Stimulated activated CD4-positive, alpha-beta T cell treated with anti-CD3 and anti-CD28 coated beads, Interleukin-2, amount 100 ng/mL, for 4 hours (primary cell): ENCODE data around the gene ARHGEF11.
A peak's percentile ranks its signal among the peaks of the same experiment; 100 is the strongest.
"Not testable (repeated sequence)": the region's sequence is repeated elsewhere in the genome, so short reads cannot be mapped to it uniquely, and the experiment has no call there.

ENCODE experiments used
- DNase-seq: peaks from one replicate; pipeline ENCODE4 v3.0.0-alpha.2; 2020; ENCODE audit warnings: low read depth

The ARHGEF11 gene, protein sequence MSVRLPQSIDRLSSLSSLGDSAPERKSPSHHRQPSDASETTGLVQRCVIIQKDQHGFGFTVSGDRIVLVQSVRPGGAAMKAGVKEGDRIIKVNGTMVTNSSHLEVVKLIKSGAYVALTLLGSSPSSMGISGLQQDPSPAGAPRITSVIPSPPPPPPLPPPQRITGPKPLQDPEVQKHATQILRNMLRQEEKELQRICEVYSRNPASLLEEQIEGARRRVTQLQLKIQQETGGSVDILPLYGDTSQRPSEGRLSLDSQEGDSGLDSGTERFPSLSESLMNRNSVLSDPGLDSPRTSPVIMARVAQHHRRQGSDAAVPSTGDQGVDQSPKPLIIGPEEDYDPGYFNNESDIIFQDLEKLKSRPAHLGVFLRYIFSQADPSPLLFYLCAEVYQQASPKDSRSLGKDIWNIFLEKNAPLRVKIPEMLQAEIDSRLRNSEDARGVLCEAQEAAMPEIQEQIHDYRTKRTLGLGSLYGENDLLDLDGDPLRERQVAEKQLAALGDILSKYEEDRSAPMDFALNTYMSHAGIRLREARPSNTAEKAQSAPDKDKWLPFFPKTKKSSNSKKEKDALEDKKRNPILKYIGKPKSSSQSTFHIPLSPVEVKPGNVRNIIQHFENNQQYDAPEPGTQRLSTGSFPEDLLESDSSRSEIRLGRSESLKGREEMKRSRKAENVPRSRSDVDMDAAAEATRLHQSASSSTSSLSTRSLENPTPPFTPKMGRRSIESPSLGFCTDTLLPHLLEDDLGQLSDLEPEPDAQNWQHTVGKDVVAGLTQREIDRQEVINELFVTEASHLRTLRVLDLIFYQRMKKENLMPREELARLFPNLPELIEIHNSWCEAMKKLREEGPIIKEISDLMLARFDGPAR (N-terminal part only)

DNA sequence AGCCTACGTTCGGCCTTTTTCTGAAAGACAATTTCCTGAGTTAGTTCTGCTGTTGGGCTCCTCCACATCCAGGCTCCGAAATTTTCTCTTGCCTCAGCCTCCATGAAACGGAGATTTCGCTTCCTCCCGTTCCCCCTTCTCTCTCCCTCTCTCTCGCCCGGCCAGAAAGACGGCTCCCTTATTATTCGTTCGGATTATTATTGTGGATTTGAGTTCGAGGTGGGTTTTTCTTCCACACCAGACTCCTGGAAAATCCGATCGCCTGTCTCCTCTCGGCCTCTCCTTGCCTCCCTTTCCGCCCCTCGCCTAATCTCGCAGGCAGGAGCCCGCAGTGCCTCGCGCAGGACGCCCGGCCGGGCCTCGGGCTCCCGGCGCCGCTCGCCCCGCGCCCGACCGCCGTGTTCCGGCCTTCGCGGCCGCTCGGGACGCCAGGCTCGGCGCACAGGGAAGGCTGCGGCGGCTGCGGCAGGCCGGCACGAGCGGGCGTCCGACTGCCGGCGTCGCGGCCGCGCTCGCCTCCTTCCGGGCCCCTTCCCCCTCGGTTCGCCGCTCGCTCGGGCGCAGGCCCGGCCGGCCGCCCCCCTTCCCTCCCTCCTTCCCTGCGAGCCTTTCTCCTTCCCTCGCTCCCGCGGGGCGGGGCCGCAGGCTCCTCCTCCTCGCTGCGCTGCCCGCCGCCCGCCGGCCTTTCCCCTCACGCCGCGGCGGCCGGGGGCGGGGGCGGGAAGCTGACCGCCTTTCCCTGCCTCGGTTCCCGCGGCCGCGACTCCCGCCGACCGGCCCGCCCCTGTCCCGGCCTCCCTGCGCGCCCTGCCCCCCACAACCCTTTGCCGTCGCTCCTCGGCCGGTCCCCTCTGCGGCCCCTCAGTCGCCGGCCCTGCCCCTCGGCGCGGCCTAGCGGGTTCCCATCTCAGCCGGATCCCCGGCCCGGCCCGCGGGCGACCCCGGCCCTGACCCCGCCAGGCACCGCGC, at the start of gene ARHGEF11:
TSS of gene ARHGEF11 (minus strand) at position 493 of the 969 bp plus-strand sequence. CDS start 1,412 bp downstream, outside the sequence.
- DNase-seq: no peak

- no peak for DNase-seq
These were observed 49.5 kb upstream of the ARHGEF11 start for GRCh38 chr1:157095091-157095490.

DNA sequence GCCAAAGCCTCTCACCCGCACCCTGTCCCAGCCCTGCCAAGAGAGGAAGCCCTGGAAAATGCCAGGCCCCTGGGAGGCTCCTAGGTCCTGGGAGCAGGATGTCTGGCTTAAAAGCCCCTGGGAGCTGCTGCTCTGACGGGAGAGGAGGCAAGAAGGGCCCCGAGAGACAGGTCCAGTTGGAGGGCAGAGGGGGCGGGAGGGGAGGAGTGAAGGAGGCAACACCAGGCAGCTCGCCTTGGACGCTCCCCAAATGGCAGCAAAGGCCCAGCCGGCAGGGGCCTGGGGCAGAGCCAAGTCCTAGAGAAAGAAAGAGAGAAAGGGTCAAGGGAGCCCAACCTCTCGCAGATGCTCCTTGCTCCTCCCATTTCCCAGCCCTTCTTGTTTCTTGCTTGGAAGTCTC, 47.3 kb upstream of the ARHGEF11 start:
- no peak for DNase-seq

DNA sequence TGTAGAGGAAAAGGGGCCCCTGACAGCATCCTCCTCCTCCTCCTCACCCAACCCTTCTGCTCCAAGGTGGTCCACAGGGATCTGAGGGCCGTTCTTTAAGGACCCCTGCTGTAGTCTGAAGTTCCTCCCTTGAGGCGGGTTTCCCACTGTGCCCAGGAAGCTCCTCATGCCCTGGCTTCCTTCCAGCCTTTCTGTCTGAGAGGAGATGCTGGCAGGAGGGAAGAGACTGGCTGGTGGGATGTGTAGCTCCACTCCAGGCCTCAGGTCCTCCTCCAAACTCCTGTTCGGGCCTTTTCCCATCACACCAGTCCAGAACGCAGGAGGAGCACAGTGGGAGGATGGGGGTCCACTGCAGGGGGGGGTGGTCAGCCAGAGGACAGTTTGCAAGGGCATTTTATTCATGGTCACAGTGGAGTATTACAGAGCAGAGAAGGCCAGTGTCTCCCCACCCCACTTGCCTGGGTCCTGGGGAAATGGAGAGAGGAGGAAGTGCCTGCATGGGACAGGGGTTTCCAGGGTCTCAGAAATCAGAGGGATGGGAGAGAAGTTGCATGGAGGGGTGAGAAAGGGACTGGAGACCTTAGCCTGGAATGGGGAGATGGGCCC, 46.2 kb upstream of the ARHGEF11 start:
- DNase-seq: no peak

DNA sequence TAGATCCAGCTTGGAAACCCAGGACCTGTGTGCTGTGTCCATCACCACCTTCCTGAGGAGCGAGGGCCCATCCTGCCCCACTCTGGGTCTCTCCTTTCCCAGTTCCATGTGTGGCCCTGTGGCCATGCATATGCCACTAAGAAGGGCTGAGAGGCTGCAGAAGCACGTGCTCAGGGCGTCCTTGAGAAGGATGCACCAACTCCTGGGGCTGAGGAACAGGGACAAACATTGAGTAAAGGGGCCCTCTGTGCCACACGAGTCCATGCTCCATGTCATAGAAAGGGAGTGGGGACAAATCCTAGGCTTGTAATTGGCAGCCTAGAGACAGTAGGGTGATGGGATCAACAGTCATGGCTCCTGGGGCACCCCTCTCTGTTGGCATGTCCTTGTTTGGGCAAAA, 45.6 kb upstream of the ARHGEF11 start:
- DNase-seq: no peak

- DNase-seq: no peak
These were observed 45.2 kb upstream of the ARHGEF11 start for GRCh38 chr1:157090771-157091170.

GRCh38 chr1:157090196-157090647, 44.7 kb upstream of the ARHGEF11 start:
- DNase-seq: peak; percentile 78

- no peak for DNase-seq
These were observed 44.2 kb upstream of the ARHGEF11 start for GRCh38 chr1:157089789-157090188.

DNA sequence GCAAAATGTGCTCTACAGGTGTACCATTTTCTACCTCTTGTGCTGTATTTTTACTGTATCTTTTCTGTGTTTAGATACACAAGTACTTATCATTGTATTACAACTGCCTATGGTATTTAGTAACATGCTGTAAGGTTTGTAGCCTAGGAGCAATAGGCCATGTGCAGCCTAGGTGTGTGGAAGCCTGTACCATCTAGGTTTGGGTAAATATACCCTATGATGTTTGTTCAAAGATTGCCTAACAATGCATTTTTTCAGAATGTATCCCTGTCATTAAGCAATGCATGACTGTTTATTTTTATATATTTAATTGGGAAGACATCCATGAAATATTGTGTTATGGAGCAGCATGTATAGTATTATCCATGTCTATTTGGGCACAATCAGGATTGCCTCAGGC, 43.1 kb upstream of the ARHGEF11 start:
- DNase-seq: no peak

- DNase-seq: no peak
These were observed 41.5 kb upstream of the ARHGEF11 start for GRCh38 chr1:157087030-157087429.

DNA sequence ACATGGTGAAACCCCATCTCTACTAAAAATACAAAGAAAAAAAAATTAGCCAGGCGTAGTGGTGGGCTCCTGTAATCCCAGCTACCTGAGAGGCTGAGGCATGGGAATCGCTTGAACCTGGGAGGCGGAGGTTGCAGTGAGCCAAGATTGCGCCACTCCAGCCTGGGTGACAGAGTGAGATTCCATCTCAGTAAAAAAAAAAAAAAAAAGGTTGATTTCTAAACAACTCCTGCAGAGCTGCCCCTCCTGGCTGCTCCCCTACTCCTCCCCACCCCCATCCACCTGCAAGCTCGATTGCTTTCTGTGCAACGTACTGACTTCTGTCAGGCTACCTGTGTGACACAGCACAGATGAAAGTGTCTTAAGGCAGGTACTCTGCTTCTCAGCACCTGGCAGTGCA, 40.8 kb upstream of the ARHGEF11 start:
- no peak for DNase-seq

GRCh38 chr1:157085421-157085820, 39.9 kb upstream of the ARHGEF11 start:
- no peak for DNase-seq

DNA sequence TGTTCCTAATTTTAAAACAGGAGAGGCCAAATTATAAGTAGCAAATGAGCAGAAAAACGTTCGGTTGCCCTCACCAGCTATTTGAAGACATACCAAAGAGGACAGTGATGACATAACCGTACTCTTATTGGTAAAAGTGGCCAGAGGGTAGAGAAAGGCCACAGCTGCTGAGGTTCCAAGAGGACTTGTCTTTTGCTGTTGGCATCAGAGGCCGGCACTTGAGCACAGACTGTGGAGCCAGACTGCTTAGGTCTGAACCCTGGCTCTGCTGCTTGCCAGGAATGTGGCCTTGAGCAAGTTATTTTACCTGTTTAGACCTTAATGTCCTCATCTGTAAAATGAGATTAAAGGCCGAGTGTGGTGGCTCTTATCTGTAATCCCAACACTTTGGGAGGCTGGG, 39.2 kb upstream of the ARHGEF11 start:
- DNase-seq: no peak

GRCh38 chr1:157081707-157082106, 36.2 kb upstream of the ARHGEF11 start:
- DNase-seq: no peak

GRCh38 chr1:157080714-157081113, 35.2 kb upstream of the ARHGEF11 start:
- no peak for DNase-seq

DNA sequence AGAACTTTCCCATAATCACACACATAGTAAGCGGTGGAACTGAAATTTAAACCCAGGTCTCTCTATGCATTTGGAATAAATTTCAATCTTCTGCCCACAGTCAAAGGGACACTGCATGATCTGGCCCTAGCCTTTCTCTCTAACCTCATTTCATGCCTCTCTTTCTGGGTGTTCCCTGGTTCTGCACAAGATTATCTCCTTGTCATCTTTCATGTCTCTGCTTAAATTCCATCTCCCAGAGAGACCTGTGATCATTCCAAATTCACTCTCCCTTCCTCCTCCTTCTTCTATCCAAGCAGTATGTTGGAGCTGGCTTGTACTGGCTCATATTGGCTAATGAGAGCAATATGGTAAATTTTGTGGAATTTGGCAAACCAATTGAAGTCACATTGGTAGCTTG, 31.9 kb upstream of the ARHGEF11 start:
- DNase-seq: no peak

DNA sequence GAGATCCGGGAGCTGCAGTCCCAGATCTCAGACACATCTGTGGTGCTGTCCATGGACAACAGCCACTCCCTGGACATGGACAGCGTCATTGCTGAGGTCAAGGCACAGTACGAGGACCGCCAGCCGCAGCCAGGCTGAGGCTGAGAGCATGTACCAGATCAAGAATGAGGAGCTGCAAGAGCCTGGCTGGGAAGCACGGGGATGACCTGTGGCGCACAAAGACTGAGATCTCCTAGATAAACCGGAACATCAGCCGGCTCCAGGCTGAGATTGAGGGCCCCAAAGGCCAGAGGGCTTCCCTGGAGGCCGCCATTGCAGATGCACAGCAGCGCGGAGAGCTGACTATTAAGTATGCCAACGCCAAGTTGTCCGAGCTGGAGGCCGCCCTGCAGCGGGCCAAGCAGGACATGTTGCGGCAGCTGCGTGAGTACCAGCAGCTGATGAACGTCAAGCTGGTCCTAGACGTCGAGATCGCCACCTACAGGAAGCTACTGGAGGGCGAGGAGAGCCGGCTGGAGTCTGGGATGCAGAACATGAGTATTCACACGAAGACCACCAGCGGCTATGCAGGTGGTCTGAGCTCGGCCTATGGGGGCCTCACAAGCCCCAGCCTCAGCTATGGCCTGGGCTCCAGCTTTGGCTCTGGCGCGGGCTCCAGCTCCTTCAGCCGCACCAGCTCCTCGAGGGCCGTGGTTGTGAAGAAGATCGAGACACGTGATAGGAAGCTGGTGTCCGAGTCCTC, 28.6 kb upstream of the ARHGEF11 start:
- DNase-seq: no peak

- no peak for DNase-seq
These were observed 24.1 kb upstream of the ARHGEF11 start for GRCh38 chr1:157069601-157070000.

DNA sequence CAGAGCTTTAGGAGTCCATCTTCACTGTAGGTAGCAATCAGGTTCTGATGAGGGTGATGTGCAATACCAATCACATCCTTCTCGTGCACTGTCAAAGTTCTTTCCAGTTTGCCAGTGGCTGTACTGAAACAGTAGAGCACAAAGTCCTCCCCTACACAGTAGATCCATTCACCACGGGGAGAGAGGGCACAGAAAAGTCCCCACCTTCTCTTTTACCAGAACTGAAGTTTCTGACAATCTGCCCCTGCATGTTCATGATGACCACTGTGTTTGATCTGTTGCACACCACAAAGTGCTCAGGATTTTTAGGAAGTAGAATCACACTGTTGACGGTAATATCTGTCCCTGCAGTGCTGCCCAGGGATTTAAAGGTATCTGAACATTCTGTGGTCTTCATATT, 13.7 kb upstream of the ARHGEF11 start:
- DNase-seq: not testable (repeated sequence)

DNA sequence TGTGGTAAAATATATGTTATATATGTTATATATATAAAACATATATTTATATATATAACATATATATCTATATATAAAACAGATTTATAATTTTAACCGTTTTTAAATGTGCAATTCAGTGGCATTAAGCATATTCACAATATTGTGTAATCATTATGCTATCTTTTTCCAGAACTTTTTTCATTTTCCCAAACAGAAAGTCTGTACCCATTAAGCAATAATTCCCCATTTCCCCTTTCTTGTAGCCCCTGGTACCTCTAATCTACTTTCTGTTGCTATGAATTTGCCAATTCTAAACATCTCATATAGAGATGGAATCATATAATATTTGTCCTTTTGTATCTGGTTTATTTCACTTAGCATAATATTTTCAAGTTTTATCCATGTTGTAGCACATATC, 10.7 kb upstream of the ARHGEF11 start:
- DNase-seq: no peak

DNA sequence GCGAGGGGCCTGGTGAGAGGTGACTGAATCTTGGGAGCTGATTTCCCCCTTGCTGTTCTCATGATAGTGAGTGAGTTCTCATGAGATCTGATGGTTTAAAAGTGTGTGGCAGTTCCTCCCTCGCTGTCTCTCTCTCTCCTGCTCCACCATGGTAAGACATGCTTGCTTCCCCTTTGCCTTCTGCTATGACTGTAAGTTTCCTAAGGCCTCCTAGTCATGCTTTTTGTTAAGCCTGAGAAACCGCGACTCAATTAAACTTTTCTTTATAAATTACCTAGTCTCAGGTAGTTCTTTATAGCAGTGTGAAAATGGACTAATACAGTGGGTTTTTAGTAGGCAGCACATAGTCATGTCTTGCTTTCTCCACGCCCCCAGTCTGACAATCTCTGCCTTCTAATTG, 10.2 kb upstream of the ARHGEF11 start:
- not testable (repeated sequence) for DNase-seq
